ENCODE data around the gene GRIN2A. TPM values are rescaled to one million over a fixed set of nuclear protein-coding genes. Genes with fewer than 3 reads are reported as not detected.

The GRIN2A gene
- total RNA-seq, 1 donor from 2014 or later, result 1.5 TPM

DNA sequence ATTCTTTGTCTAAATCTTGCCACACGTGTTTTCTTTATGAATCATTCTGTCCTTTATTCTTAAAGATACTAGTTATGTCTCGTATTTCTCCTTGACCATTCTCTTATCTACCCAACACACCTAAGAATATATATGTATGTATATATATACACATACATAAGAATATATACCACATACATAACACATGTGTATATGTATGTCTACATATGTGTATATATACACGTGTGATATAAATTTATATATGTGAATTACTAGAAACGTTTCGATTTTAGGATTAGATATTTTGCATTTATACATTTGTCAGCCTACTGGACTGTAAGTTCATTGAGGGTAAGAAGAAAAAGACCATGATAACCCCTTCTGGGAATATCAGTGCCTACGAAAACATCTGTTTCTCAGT, 388.6 kb downstream of the GRIN2A start:
- peaks cover 7% of the 10 kb centered on the region for H3K27me3 Mint-ChIP-seq
- DNase-seq (no peak), ATAC-seq (ENCODE audit: low read depth) (no peak)
- H3K9me3 Mint-ChIP-seq, result no peaks in the 10 kb centered on the region
- H3K4me3 Mint-ChIP-seq, result no peak overlapping the region
- POLR2A ChIA-PET, result no interaction called here
- intact Hi-C loops (cut with micrococcal nuclease), result no loop called here
- H3K36me3 Mint-ChIP-seq (ENCODE audit: low read depth), result no peaks in the 10 kb centered on the region
- CTCF ChIA-PET, result no interaction called here
- H3K27ac Mint-ChIP-seq, result no peak overlapping the region
- TF ChIP-seq, protein P1, sequence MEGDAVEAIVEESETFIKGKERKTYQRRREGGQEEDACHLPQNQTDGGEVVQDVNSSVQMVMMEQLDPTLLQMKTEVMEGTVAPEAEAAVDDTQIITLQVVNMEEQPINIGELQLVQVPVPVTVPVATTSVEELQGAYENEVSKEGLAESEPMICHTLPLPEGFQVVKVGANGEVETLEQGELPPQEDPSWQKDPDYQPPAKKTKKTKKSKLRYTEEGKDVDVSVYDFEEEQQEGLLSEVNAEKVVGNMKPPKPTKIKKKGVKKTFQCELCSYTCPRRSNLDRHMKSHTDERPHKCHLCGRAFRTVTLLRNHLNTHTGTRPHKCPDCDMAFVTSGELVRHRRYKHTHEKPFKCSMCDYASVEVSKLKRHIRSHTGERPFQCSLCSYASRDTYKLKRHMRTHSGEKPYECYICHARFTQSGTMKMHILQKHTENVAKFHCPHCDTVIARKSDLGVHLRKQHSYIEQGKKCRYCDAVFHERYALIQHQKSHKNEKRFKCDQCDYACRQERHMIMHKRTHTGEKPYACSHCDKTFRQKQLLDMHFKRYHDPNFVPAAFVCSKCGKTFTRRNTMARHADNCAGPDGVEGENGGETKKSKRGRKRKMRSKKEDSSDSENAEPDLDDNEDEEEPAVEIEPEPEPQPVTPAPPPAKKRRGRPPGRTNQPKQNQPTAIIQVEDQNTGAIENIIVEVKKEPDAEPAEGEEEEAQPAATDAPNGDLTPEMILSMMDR (IDR thresholded peaks at IDR 0.05), result no peak
- no peaks in the 10 kb centered on the region for H3K4me1 Mint-ChIP-seq

DNA sequence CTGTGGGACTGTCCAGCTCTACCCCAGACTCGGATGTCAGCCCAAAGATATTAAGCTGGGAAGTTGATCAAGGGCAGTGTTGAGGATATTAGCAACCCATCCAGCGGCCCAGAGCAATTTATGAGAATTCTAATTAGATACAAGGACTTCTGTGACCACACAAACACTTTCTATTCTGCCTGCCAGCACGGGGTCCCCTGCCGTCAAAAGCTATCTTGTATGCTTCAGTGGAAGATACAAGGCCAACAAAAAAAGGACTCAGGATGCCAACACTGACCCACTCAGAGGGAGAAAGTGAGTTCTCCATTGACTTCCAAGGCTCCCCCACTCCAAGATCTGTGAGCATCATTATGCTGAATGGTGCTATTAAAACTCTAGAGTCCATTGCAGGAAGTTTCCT, 390.7 kb downstream of the GRIN2A start:
- TF ChIP-seq, protein P1 (IDR thresholded peaks at IDR 0.05), result no peak
- no peak overlapping the region for H3K4me3 Mint-ChIP-seq
- intact Hi-C loops (cut with micrococcal nuclease), result no loop called here
- no peaks in the 10 kb centered on the region for H3K4me1 Mint-ChIP-seq
- H3K36me3 Mint-ChIP-seq (ENCODE audit: low read depth), result no peaks in the 10 kb centered on the region
- ATAC-seq (ENCODE audit: low read depth), result no peak
- no peak for DNase-seq
- peaks cover 2% of the 10 kb centered on the region for H3K27me3 Mint-ChIP-seq
- H3K27ac Mint-ChIP-seq, result no peak overlapping the region
- H3K9me3 Mint-ChIP-seq, result no peaks in the 10 kb centered on the region
- CTCF ChIA-PET, result no interaction called here
- POLR2A ChIA-PET, result no interaction called here

DNA sequence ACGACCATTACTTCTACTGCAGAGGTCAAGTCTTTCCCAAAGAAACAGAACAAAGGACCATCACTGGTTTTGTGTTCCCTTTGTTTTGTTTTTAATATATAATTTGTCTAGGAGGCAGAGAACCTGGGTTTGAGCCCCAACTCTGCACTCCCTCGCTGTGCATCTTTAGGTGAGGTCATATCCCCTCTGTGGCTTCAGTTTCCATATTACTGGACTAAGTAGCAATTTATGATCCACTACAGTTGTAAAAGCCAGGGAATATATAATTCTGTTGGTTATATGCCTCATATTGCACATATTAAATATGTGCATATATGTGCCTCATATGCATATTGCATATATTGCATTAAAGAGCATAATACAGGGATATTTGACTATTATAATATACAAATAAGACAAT, 392.0 kb downstream of the GRIN2A start:
- Mint-ChIP-seq H3K4me1 (no peaks in the 10 kb centered on the region), H3K27me3 (peaks cover 2% of the 10 kb centered on the region), H3K4me3 (no peak overlapping the region), H3K36me3 (ENCODE audit: low read depth) (no peaks in the 10 kb centered on the region), H3K9me3 (no peaks in the 10 kb centered on the region), H3K27ac (no peak overlapping the region)
- POLR2A ChIA-PET, result no interaction called here
- no peak for ATAC-seq (ENCODE audit: low read depth)
- intact Hi-C loops (cut with micrococcal nuclease), result no loop called here
- DNase-seq, result no peak
- TF ChIP-seq, protein P1 (IDR thresholded peaks at IDR 0.05), result no peak
- CTCF ChIA-PET, result no interaction called here

DNA sequence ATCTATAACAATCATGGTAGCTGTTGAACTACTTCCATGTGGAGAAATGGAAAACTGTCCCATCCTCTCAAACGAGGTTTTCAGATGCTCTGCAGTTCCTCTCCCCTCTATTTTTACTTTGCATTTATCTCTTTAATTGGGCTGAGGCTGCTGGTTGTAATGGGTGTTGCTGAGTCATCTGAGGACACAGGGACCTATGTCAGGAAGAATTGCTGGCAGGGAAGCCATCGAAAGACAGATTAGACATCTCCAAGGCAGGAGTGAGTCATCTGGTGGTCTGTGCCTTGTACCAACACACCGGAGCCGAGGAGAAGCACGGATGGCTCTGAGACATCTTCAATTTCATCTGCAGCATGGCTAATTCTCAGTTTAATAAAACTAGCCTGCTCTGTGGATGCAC, 394.5 kb downstream of the GRIN2A start:
- peaks cover 2% of the 10 kb centered on the region for H3K27me3 Mint-ChIP-seq
- no peaks in the 10 kb centered on the region for H3K36me3 Mint-ChIP-seq (ENCODE audit: low read depth)
- no peak overlapping the region for H3K4me3 Mint-ChIP-seq
- H3K4me1 Mint-ChIP-seq, result no peaks in the 10 kb centered on the region
- no peak overlapping the region for H3K27ac Mint-ChIP-seq
- TF ChIP-seq, protein P1 (IDR thresholded peaks at IDR 0.05), result no peak
- CTCF ChIA-PET, result no interaction called here
- intact Hi-C loops (cut with micrococcal nuclease), result no loop called here
- H3K9me3 Mint-ChIP-seq, result no peaks in the 10 kb centered on the region
- DNase-seq, result no peak
- no peak for ATAC-seq (ENCODE audit: low read depth)
- POLR2A ChIA-PET, result no interaction called here

DNA sequence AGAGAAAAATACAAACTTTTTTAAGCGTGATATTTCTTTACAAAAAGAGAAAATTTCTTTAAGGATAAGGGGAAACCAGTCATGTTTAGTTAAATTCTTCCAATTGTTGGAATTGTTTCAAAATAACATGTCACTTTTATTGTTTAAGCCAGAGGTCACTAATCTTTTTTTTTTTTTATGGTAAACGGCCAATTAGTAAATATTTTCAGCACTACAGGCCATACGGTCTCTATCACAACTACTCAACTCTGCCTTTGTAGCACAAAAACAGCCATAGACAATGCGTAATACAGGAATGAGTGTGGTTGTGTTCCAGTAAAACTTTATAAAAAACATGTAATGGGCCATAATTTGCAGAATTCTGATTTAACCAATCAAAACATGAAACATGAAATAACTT, 401.4 kb downstream of the GRIN2A start:
- H3K27ac Mint-ChIP-seq, result no peak overlapping the region
- intact Hi-C loops (cut with micrococcal nuclease), result no loop called here
- no peaks in the 10 kb centered on the region for H3K27me3 Mint-ChIP-seq
- ChIA-PET POLR2A (no interaction called here), CTCF (no interaction called here)
- TF ChIP-seq, protein P1 (IDR thresholded peaks at IDR 0.05), result no peak
- no peaks in the 10 kb centered on the region for H3K9me3 Mint-ChIP-seq
- DNase-seq, result no peak
- H3K36me3 Mint-ChIP-seq (ENCODE audit: low read depth), result no peaks in the 10 kb centered on the region
- H3K4me1 Mint-ChIP-seq, result no peaks in the 10 kb centered on the region
- no peak overlapping the region for H3K4me3 Mint-ChIP-seq
- no peak for ATAC-seq (ENCODE audit: low read depth)
